ENCODE data around the gene SUPT20H.

DNA sequence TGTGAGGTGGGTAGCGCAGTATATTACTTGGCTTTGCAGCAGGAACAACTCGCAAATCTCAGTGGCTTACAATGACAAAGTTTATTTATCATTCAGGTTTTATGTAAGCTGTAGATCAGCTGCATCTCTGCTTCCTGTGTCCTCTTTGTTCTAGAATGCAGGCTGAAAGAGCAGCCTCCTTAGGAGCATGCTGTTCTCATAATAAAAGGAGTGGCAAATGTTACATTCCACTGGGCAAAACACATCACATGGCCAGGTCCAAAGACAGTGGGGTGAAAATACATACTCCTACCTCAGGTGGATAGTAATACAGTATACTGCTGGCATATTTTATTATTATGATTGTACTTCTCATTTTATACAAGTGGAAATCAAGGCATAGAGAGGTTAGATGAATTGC is 47.2 kb upstream of the SUPT20H start:
- TF ChIP-seq, protein P1, sequence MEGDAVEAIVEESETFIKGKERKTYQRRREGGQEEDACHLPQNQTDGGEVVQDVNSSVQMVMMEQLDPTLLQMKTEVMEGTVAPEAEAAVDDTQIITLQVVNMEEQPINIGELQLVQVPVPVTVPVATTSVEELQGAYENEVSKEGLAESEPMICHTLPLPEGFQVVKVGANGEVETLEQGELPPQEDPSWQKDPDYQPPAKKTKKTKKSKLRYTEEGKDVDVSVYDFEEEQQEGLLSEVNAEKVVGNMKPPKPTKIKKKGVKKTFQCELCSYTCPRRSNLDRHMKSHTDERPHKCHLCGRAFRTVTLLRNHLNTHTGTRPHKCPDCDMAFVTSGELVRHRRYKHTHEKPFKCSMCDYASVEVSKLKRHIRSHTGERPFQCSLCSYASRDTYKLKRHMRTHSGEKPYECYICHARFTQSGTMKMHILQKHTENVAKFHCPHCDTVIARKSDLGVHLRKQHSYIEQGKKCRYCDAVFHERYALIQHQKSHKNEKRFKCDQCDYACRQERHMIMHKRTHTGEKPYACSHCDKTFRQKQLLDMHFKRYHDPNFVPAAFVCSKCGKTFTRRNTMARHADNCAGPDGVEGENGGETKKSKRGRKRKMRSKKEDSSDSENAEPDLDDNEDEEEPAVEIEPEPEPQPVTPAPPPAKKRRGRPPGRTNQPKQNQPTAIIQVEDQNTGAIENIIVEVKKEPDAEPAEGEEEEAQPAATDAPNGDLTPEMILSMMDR (IDR thresholded peaks at IDR 0.05) = no peak
- TF ChIP-seq POLR2A (IDR thresholded peaks at IDR 0.05) = no peak

Measured in body of pancreas (tissue), 4 donors.